ENCODE results near the gene GPC2. TPM values are rescaled to one million over a fixed set of nuclear protein-coding genes. Genes with fewer than 3 reads are reported as not detected.

Gene GPC2
- total RNA-seq, 2 experiments from 2014 or later = 8.1 to 8.2 TPM

DNA sequence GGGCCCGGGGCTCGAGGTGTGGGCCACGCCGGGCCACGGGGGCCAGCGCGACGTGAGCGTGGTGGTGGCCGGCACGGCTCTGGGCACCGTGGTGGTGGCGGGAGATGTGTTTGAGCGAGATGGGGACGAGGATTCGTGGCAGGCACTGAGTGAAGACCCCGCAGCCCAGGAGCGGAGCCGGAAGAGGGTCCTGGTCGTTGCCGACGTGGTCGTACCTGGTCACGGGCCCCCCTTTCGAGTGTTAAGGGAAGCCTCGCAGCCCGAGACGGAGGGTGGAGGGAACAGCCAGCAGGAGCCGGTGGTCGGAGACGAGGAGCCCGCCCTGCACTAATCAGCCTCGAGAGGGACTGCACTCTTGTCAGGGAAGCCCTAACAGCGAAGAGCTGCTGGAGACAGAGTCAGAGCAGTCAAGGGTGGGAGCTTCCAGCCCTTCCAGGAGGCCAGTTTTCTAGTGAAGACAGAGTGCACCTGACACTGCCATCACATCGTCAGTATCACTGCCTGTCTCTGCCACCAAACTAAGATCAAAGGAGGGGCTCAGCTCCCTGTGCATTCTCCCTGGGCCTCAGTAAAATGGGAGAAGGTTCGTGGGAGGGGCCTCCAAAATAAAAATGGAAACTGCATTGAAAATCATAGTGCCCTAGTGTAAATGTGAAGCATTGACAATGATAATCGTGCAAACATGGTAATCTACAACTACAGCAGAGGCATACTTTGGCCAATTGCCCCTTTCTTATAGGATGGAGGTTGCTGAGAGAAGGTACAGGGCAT is 49.1 kb downstream of the GPC2 start:
- H3K4me1 Mint-ChIP-seq (ENCODE audit: low read depth) = peaks cover 53% of the 10 kb centered on the region
- peak overlapping the region; percentile 98 for H3K4me3 Mint-ChIP-seq
- H3K36me3 Mint-ChIP-seq (ENCODE audit: low read depth) = peaks cover 25% of the 10 kb centered on the region
- peak overlapping the region; percentile 86 for H3K27ac Mint-ChIP-seq
- ATAC-seq (peak; percentile 23), DNase-seq (peak; percentile 56)
- H3K27me3 Mint-ChIP-seq (ENCODE audit: low read depth) = no peaks in the 10 kb centered on the region
- ChIA-PET POLR2A (interaction anchor here (0.6 to 2.2 kb wide), 7 partner anchors 20 to 300 kb away, joined by 3 to 15 read pairs (median 3); partner anchors contain the start of genes AP4M1 and MCM7), CTCF (interaction anchor here (0.6 to 11.3 kb wide), 14 partner anchors 8 to 300 kb away, joined by 3 to 200 read pairs (median 5); partner anchors contain the start of genes AP4M1, LAMTOR4, MCM7 and PVRIG)
- no peaks in the 10 kb centered on the region for H3K9me3 Mint-ChIP-seq (ENCODE audit: insufficient read depth)

DNA sequence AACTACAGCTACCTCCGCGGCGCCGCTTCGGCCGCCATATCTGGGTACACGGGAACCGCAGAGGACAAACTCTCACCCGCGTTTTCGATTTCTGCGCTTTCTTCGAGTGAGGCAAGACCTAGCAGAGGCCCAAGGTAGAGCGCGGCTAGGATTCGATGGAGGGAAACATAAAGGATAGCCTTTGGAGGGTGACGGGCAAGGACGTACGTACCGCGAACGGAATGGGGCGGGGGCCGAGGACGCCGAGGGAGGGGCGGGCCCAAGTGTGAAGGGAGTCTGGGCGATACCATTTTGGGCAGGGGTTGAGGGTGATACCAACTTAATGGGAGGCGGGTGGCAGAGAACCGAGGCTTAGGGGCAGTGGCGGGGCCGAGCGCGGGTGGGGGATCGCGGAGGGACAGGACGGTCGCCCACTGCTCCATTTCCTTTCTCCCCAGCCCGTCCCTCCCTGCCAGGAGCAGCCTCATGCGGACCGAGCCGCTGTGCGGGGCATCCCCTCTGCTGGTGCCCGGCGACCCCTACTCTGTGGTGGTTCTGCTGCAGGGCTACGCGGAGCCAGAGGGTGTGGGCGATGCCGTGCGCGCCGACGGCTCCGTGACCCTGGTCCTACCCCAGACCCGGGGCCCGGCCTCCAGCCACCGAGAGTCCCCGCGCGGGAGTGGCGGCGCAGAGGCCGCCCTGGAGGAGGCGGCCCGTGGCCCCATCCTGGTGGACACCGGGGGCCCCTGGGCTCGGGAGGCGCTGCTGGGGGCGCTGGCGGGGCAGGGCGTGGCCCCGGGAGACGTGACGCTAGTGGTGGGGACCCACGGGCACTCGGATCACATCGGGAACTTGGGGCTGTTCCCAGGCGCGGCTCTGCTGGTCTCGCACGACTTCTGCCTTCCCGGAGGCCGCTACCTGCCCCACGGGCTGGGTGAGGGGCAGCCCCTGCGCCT is 50.0 kb downstream of the GPC2 start, which contains the start of gene MBLAC1:
Gene MBLAC1 (plus strand): TSS at position 37 of the 935 bp plus-strand sequence. CDS start 429 bp downstream, at position 466.
- ATAC-seq = peak; percentile 72
- peaks cover 49% of the 10 kb centered on the region for H3K4me1 Mint-ChIP-seq (ENCODE audit: low read depth)
- POLR2A ChIA-PET = interaction anchor here (0.6 to 3.6 kb wide), 10 partner anchors 22 to 654 kb away, joined by 3 to 52 read pairs (median 4); partner anchors contain the start of genes AP4M1, FAM200A, LAMTOR4 and MCM7
- DNase-seq = peak; percentile 95
- CTCF ChIA-PET = interaction anchor here (0.7 to 8.7 kb wide), 10 partner anchors 10 to 136 kb away, joined by 3 to 141 read pairs (median 5); partner anchors contain the start of genes AP4M1, LAMTOR4 and MCM7
- H3K27ac Mint-ChIP-seq = peak within 1 kb of the TSS; percentile 100
- peak within 1 kb of the TSS; percentile 98 for H3K4me3 Mint-ChIP-seq
- no peaks in the 10 kb centered on the region for H3K9me3 Mint-ChIP-seq (ENCODE audit: insufficient read depth)
- H3K36me3 Mint-ChIP-seq (ENCODE audit: low read depth) = peaks cover 33% of the 10 kb centered on the region
- H3K27me3 Mint-ChIP-seq (ENCODE audit: low read depth) = no peaks in the 10 kb centered on the region

DNA sequence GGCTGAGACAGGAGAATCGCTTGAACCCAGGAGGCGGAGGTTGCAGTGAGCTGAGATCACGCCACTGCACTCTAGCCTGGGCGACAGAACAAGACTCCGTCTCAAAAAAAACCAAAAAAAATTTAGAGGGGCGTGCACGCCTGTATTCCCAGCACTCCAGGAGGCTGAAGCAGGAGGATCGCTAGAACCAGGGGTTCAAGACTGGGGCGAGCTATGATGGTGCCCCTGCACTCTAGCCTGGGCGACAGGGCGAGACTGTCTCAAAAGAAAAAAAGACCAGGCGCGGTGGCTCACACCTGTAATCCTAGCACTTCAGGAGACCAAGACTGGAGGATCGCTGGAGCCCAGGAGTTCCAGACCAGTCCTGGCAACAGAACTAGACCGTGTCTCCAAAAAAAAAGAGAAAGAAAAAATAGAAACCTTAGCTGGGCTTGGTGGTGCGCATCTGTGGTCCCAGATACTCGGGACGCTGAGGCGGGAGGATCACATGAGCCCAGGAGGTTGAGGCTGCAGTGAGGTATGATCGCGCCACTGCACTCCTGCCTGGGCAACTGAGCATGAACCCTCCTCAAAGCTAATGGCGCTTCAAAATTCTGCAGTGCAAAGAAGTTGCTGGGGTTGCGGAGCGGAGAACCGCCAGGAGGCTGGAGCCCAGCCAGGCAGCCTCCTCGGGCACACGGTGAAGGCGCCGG is 50.8 kb downstream of the GPC2 start:
- no peaks in the 10 kb centered on the region for H3K27me3 Mint-ChIP-seq (ENCODE audit: low read depth)
- DNase-seq = no peak
- CTCF ChIA-PET = interaction anchor here (0.8 to 1.3 kb wide), 4 partner anchors 10 to 94 kb away, joined by 3 to 6 read pairs (median 4); partner anchors contain the start of genes LAMTOR4 and MCM7
- POLR2A ChIA-PET = interaction anchor here (0.6 to 3.6 kb wide), 11 partner anchors 21 to 653 kb away, joined by 3 to 52 read pairs (median 4); partner anchors contain the start of genes AP4M1, FAM200A, LAMTOR4 and MCM7
- peaks cover 47% of the 10 kb centered on the region for H3K4me1 Mint-ChIP-seq (ENCODE audit: low read depth)
- ATAC-seq = peak; percentile 10
- H3K4me3 Mint-ChIP-seq = peak overlapping the region; percentile 98
- H3K27ac Mint-ChIP-seq = peak overlapping the region; percentile 100
- no peaks in the 10 kb centered on the region for H3K9me3 Mint-ChIP-seq (ENCODE audit: insufficient read depth)
- peaks cover 35% of the 10 kb centered on the region for H3K36me3 Mint-ChIP-seq (ENCODE audit: low read depth)

DNA sequence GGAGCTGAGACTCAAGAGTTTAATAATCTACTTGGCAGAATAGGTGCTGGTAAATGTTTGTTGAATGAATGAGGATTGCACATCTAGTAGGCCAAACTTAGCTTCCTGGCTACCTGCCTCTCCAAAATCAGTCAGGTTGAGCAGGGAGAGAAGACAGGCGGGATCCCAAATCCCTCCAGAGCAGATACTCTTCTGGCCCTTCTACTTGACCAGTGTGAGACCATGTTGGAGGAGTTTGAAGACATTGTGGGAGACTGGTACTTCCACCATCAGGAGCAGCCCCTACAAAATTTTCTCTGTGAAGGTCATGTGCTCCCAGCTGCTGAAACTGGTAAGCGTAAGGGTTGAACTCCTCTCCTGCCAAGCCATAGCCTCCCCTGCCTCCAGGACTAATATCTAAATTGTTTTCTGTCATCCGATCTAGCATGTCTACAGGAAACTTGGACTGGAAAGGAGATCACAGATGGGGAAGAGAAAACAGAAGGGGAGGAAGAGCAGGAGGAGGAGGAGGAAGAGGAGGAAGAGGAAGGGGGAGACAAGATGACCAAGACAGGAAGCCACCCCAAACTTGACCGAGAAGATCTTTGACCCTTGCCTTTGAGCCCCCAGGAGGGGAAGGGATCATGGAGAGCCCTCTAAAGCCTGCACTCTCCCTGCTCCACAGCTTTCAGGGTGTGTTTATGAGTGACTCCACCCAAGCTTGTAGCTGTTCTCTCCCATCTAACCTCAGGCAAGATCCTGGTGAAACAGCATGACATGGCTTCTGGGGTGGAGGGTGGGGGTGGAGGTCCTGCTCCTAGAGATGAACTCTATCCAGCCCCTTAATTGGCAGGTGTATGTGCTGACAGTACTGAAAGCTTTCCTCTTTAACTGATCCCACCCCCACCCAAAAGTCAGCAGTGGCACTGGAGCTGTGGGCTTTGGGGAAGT is 52.6 kb downstream of the GPC2 start:
- no peaks in the 10 kb centered on the region for H3K9me3 Mint-ChIP-seq (ENCODE audit: insufficient read depth)
- peaks cover 40% of the 10 kb centered on the region for H3K36me3 Mint-ChIP-seq (ENCODE audit: low read depth)
- H3K27ac Mint-ChIP-seq = peak overlapping the region; percentile 62
- ChIA-PET CTCF (interaction anchor here (0.9 to 1.3 kb wide), 3 partner anchors 8 to 220 kb away, joined by 3 to 4 read pairs (median 3); partner anchors contain the start of gene MCM7), POLR2A (interaction anchor here (0.7 to 3.6 kb wide), 5 partner anchors 23 to 305 kb away, joined by 3 to 52 read pairs (median 5); partner anchors contain the start of genes AP4M1, MCM7, MEPCE and ZCWPW1)
- no peaks in the 10 kb centered on the region for H3K27me3 Mint-ChIP-seq (ENCODE audit: low read depth)
- H3K4me3 Mint-ChIP-seq = peak overlapping the region; percentile 98
- ATAC-seq (no peak), DNase-seq (no peak)
- peaks cover 51% of the 10 kb centered on the region for H3K4me1 Mint-ChIP-seq (ENCODE audit: low read depth)

DNA sequence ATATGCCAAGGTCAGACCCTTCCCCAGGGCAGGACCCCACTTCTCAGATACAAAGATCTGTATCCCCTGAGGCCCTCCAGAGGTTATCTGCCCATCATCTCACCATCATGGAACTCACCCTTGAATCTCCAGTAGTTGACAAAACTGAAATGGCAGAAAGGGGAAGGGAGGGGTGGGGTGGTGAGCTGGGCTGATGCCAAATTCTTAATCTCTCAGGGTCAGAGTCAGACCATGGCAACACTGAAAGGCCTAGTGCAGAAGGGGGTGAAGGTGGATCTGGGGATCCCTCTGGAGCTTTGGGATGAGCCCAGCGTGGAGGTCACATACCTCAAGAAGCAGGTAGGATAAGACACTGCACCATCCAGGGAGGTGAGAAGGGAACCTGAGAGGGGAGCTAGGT is 54.6 kb downstream of the GPC2 start:
- Mint-ChIP-seq H3K9me3 (ENCODE audit: insufficient read depth) (no peaks in the 10 kb centered on the region), H3K4me3 (no peak overlapping the region), H3K4me1 (ENCODE audit: low read depth) (peaks cover 45% of the 10 kb centered on the region), H3K27ac (no peak overlapping the region), H3K27me3 (ENCODE audit: low read depth) (no peaks in the 10 kb centered on the region), H3K36me3 (ENCODE audit: low read depth) (peaks cover 49% of the 10 kb centered on the region)
- POLR2A ChIA-PET = interaction anchor here (3.1 kb wide), 1 partner anchor 21 kb away, joined by 34 read pairs; the partner anchor contains the start of genes AP4M1 and MCM7
- DNase-seq (no peak), ATAC-seq (no peak)
- CTCF ChIA-PET = interaction anchor here (1.0 kb wide), 1 partner anchor 10 kb away, joined by 3 read pairs; no protein-coding TSS in a partner anchor

DNA sequence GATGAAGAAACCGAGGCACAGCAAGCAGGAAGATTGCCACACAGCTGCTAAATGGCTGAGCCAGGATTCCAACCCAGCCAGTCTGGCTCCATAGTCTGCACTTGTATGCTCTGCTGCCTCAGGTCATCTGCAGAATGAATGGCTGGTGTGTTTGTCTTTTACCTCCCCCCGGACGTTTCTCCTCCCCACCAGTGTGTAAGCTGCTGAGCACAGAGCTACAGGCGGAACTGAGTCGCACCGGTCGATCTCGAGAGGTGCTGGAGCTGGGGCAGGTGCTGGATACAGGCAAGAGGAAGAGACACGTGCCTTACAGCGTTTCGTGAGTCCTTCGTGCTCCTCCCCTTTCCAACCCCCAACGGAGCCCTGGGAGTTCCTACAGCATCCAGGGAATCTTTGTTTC is 55.1 kb downstream of the GPC2 start:
- ATAC-seq = no peak
- H3K36me3 Mint-ChIP-seq (ENCODE audit: low read depth) = peaks cover 48% of the 10 kb centered on the region
- no peak overlapping the region for H3K27ac Mint-ChIP-seq
- ChIA-PET POLR2A (interaction anchor here (3.1 kb wide), 1 partner anchor 21 kb away, joined by 34 read pairs; the partner anchor contains the start of genes AP4M1 and MCM7), CTCF (interaction anchor here (1.0 to 1.1 kb wide), 2 partner anchors 11 kb away, joined by 3 to 4 read pairs; no protein-coding TSS in a partner anchor)
- H3K27me3 Mint-ChIP-seq (ENCODE audit: low read depth) = no peaks in the 10 kb centered on the region
- H3K4me3 Mint-ChIP-seq = peak overlapping the region; percentile 28
- no peaks in the 10 kb centered on the region for H3K9me3 Mint-ChIP-seq (ENCODE audit: insufficient read depth)
- no peak for DNase-seq
- H3K4me1 Mint-ChIP-seq (ENCODE audit: low read depth) = peaks cover 45% of the 10 kb centered on the region

DNA sequence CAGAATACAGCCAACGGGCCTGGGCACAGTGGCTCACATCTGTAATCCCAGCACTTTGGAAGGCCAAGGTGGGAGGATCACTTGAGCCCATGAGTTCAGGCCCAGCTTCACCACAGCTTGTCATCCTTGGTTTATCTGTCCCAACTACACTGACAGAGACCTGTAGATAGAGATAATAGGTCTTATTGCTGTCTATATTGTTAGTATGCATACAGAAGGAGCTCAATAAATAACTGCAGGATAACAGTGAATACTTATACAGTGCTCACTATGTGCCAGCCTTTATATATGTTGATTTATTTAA is 56.5 kb downstream of the GPC2 start:
- Mint-ChIP-seq H3K36me3 (ENCODE audit: low read depth) (peaks cover 46% of the 10 kb centered on the region), H3K27ac (peak overlapping the region; percentile 95), H3K27me3 (ENCODE audit: low read depth) (no peaks in the 10 kb centered on the region), H3K4me1 (ENCODE audit: low read depth) (peaks cover 35% of the 10 kb centered on the region), H3K4me3 (peak overlapping the region; percentile 93), H3K9me3 (ENCODE audit: insufficient read depth) (no peaks in the 10 kb centered on the region)
- ChIA-PET CTCF (interaction anchor here (1.1 to 2.0 kb wide), 8 partner anchors 8 to 287 kb away, joined by 3 to 11 read pairs (median 4); partner anchors contain the start of genes AP4M1 and MCM7), POLR2A (interaction anchor here (0.6 to 3.1 kb wide), 6 partner anchors 9 to 308 kb away, joined by 3 to 34 read pairs (median 5); partner anchors contain the start of genes AP4M1, MCM7, PVRIG and ZCWPW1)
- ATAC-seq (no peak), DNase-seq (no peak)

DNA sequence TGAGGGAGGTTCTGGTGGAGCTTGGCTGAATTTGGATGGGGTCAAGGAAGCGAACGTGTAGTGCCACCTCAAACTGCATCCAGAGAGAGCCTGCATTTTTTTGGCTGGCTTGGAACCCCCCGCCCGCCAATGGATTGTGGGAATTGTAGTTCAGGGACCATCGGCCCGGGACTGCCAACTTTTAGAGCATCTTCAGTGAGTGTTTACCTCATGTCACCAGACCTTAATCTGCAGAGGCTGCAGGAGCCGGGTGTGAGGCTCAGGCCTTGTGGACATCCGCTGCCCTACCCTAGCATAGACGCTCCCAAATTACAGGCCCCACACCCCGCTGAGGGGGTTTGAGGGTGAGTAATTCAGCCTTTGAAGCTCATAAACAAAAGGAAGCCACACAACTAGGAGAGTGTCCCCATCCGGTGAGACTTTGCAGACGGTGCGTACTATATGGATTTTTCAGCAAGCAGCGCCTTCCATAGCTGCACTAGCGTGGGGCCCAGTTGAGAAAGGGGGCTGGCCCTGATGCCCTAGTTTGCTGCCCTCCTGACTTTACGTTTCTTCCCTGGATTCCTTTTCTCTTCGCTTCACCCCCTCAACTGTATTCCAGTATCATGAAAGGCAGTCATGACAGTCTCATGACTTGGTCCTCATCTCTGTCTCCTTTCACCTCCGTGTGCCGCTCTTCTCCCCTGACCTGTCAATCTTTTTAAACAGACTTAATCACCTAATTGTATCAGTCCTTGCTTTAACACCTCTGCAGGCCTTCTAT is 57.0 kb downstream of the GPC2 start:
- Mint-ChIP-seq H3K27me3 (ENCODE audit: low read depth) (no peaks in the 10 kb centered on the region), H3K4me3 (peak overlapping the region; percentile 93), H3K9me3 (ENCODE audit: insufficient read depth) (no peaks in the 10 kb centered on the region), H3K36me3 (ENCODE audit: low read depth) (peaks cover 46% of the 10 kb centered on the region), H3K4me1 (ENCODE audit: low read depth) (peaks cover 31% of the 10 kb centered on the region), H3K27ac (peak overlapping the region; percentile 95)
- POLR2A ChIA-PET = interaction anchor here (0.6 to 3.1 kb wide), 6 partner anchors 9 to 309 kb away, joined by 3 to 34 read pairs (median 5); partner anchors contain the start of genes AP4M1, MCM7, PVRIG and ZCWPW1
- DNase-seq (peak; percentile 81), ATAC-seq (peak; percentile 60)
- CTCF ChIA-PET = interaction anchor here (0.7 to 2.0 kb wide), 8 partner anchors 8 to 288 kb away, joined by 3 to 11 read pairs (median 4); partner anchors contain the start of genes AP4M1 and MCM7

All from activated CD8-positive, alpha-beta T cell treated with anti-CD3 and anti-CD28 coated beads, Interleukin-2, amount 10 ng/mL, durations not matched to agents 7 days and 5 days (primary cell).